Left colon (tissue), 2 donors: ENCODE data around the gene SEPSECS. TPM values are rescaled to one million over a fixed set of nuclear protein-coding genes. Genes with fewer than 3 reads are reported as not detected.
"Not testable (repeated sequence)": the region's sequence is repeated elsewhere in the genome, so short reads cannot be mapped to it uniquely, and the experiment has no call there.

Experiments
- ATAC-seq: fragments of 200-7000 bp; cut with Tn5 transposase; one replicate; pipeline ENCODE4 v1.9.1; 2020; ENCODE audit warnings: mild to moderate bottlenecking, moderate library complexity
- DNase-seq, 2 donors: peaks; one replicate each; pipeline ENCODE4 v3.0.0-alpha.2; 2020
- intact Hi-C, 2 donors: fragments of 100-400 bp; cut with DNase I in 1 of 2; cut with micrococcal nuclease in 1 of 2; formaldehyde crosslinking; loops; one replicate each; pipeline versions ENCODE4 v1.11.2 to v1.14.0; 2022; cut with DNase I, micrococcal nuclease
- total RNA-seq, 2 donors: library from RNA; stranded (reverse); fragmentation: NEBNext Ultra II Directional; extraction: Animal tissue kit (Norgen Biotek cat#: 25700); gene quantifications; one replicate each; pipeline ENCODE4 v1.2.1, GENCODE V29; 2021
- donor health status: DM: no; HTN: no; CAD: no.
- donor health status: DM: yes; HTN: yes; CAD: no.

The SEPSECS gene
- total RNA-seq, 2 donors from 2014 or later = 11.1 to 17.7 TPM

DNA sequence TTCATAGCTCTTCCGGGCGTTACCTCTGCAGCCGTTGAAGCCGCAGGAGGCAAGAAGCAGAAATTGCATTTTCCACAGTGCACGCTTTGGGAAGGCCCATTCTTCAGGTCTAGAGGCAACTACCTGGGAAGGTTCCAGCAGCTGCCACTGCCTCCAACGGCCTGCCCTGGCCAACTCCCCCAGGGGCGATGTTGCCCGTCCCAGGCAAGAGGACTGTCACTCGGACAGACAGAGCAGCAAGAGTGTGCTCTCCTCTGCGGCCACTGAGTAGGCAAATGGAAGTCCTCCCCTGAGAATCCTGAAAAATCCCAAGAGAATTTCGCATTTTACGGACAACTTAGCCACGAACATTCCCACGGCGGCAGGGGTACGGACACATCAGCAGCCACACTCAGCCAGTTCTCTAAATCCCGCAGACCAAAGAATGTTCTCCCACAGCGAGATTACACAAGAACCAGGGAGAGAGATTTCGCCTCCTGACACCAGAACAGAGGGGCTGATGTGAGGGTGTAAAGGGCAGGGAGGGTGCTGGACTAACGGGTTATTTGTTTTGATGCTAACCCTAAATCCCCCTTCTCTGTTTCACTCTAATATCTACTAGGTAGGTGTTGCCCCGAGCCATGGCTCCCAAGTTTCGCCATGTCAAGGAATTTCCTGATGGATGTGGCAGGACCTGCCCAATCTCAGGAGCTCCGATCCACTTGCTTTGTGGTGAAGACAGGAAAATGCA is 63.8 kb downstream of the SEPSECS start:
- no peak for ATAC-seq
- no peak for DNase-seq
- intact Hi-C loops = no loop called here

DNA sequence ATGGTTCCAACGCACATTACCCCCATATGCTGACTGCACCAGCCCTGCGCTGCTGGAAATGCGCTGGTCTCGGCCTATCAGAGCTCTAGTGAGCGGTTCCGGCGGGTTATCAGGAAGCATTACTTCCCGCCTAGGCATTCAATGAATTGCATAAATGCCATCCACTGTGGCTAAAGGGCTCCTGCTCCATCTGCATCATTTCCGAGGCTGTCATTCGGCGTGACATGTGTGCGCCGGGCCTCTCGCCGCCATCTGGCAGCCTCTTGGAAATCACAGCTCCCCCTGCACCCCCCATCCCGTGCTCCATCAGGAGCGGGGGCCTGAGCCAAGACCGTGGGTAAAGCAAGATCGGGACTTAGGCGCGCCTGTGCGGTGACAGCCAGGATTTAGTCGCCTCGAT is 64.4 kb downstream of the SEPSECS start:
- DNase-seq = no peak
- intact Hi-C loops = no loop called here
- no peak for ATAC-seq

DNA sequence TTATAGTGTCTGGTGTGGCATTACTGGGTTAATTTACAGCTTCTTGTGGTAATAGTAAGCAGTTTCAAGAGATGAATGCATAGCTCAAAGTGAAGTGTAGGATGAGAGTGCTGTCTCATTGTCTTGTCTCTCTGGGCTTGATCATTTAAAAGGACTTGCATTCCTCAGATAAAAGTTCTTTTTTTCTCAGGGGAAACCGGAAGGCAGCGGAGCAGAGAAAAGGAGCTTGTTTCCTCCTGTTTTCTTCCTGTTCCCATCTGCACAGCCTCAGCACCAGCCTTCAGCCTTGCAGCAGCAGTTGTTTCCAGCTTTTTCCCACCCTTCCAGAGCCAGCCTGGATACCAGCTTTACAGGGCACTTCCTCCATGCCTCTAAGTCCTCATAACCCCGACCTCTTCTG is 68.1 kb downstream of the SEPSECS start:
- ATAC-seq (no peak), DNase-seq (no peak)
- intact Hi-C loops = no loop called here

DNA sequence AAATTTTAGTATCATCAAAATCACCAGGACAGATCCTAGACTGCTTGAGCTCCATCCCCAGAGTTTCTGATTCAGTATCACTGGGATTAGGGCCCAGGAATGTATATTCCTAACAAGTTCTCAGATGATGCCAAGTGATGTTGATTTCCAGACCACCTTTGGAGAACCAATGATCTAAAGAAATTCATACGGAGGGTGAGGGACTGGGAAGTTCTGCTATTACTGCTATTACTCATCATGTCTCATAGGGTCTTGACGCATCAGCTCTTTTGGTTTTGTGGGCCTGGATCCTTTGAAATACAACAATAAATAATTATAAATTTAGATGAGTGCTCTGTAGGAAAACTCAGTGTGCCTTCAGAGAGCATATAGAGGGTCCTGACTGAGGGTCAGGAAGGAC is 69.7 kb downstream of the SEPSECS start:
- ATAC-seq (no peak), DNase-seq (no peak)

DNA sequence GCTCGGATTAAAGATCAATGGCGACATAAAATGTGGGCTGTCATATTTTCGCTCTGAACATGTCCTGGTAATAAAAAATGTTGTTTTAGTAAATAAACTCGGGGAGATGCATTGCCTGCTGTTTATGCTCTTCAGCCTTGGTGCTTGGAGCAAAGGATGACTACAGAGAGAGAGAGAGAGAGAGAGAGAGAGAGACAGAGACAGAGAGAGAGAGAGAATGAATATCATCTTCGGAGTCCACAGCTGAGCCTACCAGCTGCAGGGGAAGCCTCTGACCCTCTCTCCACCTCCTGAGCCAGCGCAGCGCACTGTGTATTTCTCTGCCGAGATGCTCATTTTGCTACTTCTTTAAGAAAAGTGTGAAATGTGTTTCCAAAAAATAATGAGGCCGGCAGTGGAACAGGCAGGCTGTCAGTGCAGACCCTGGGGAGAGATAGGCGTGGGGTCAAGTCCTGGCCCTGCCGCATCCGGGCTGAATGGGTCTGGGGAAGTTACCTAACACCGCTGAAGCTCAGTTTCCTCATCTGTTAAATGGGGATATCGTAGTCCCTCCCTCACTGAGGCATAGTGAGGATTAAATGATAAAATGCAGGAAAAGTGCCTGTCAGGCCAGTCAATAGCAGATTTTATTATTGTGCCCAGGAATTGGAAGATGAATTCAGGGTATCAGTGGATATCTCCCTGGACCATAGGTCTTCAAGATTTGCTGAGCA is 71.0 kb downstream of the SEPSECS start:
- no peak for DNase-seq
- intact Hi-C loops = no loop called here
- ATAC-seq = no peak

More for the DNA sequence above, 69.7 kb downstream of the SEPSECS start:
- intact Hi-C loops = no loop called here

DNA sequence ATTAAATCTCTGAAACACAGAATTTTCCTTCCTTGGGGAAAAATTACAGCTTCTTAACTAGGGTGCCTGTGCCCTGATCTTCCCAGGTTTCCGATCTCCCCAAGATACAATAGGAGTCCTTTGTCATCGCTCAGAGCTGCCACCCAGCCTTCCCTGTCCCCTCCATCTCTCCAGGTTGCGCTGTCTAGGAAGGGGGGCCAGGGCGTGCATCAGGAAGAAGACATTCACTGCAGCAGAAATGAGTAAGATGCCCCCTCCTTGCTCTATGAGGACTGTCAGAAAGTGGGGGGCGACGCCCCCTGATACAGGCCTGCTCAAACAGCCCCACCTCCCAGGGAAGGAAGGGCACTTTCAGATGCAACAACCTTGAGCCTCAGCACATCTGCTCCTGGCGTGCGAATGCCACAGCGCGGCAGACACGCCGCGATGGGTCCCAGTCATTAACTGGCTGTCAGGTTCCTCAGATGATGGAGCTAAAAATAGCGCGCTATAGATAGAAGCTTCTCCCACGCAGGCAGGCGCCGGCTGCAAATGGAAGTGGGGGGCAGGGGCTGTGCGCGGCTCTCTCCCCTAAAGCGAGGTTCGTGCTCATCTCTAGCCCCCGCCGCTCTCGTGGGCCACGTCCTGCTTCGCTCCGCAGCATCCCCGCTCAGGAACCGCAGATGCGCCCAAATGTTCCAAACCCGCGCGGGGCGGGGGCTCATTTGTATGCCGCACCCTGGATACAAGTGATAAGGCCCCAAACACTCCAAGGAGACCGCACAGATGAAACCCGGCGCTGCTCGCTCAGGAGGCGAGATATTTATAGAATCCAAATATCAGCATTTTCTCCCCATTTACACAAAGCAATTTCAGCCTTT is 71.9 kb downstream of the SEPSECS start:
- intact Hi-C loops = no loop called here
- no peak for ATAC-seq
- no peak for DNase-seq

DNA sequence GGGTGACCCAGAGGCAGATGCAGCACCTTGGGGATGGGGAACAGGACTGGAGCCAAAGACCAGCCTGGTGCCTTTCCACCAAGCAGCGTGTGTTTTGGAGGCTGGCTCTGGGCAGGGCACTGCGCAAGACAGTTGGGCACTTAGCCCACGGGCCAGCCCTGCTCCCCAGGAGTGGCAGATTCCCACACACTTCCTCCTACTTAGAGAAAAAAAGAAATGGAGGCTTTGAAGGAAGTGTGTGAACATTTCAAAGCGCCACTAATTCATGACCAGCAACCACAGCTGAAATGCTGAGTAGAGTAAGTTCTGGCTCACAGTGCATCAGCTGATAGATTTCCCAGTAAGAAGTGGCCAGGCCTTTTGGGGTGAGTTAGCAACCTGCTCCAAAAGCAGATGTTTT is 74.6 kb downstream of the SEPSECS start:
- intact Hi-C loops = no loop called here
- DNase-seq (peak; percentile 47 to 59), ATAC-seq (peak; percentile 90)

DNA sequence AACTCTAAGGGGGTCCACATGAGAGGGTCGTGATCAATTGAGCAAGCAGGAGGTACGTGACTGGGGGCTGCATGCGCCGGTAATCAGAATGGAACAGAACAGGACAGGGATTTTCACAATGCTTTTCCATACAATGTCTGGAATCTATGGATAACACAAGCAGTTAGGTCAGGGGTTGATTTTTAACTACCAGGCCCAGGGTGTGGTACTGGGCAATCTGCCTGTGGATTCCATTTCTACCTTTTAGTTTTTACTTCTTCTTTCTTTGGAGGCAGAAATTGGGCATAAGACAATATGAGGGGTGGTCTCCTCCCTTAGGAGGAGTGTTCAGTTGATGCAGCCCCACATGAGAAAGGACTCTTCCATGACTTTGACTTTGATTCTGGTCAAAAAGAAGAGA is 76.8 kb downstream of the SEPSECS start:
- intact Hi-C loops, ATAC-seq: not testable (repeated sequence)
- peak in 1 of 2 donors; percentile 41 for DNase-seq

DNA sequence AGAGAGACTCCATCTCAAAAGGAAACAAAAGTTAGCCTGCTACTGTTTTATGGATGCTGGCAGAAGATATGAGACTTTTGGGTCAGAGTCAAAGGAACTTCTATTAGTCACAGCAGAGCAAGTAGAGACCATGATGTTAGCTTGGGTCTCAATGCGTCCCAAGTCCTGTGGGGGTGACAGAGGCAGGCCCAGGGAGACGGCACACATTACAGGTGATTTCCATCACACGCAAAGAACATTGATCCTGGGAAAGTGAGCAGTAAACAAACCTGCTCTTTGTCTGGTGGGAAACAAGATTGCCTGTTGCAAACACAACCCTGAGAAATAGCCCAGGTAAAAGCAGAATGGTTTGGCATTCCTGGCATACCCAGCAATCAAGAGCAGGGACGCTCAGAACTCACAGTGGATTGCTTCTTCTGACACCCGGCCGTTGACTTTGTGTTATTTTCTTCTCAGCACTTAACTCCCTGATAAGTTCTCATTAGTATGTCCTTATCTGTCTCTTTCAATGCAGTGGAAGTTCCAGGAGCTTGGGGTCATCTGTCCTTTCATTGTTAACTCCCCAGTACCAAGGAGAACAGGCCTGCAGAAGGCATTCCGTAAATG is 78.3 kb downstream of the SEPSECS start:
- intact Hi-C loops = no loop called here
- ATAC-seq = no peak
- DNase-seq = no peak

DNA sequence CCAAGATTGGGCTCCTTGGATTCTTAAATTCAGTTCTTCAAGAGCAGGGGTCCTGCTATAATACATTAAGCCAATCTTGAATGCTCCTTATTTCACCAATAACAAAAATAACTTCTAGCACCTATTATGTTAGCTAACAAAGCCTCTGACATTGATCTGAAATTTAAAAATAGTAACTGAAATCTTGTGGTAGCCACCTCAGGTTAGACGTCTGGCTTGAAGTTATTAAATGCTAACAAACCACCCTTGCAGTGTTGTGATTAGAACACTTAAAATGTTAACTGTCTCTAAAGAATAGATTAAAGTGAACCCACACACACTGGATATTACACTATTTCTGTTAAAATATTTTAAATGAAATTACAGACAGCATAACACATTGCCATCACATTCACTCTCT is 79.7 kb downstream of the SEPSECS start:
- no peak for ATAC-seq
- intact Hi-C loops = no loop called here
- no peak for DNase-seq

DNA sequence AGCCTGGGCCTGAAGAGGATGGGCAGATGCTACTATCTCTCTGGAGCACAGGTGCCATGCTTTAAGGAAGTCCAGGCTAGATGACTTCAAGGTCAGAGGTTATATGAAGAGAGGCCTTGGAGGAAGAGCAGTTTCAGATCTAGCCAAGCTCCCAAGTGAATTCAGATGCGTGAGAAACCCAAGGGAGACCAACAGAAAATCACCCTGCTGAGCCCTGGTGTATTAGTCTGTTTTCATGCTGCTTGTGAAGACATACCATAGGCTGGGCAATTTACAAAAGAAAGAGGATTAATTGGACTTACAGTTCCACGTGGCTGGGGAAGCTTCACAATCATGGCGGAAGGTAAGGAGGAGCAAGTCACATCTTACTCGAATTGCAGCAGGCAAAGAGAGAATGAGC is 81.7 kb downstream of the SEPSECS start:
- intact Hi-C loops = no loop called here
- DNase-seq (no peak), ATAC-seq (no peak)

DNA sequence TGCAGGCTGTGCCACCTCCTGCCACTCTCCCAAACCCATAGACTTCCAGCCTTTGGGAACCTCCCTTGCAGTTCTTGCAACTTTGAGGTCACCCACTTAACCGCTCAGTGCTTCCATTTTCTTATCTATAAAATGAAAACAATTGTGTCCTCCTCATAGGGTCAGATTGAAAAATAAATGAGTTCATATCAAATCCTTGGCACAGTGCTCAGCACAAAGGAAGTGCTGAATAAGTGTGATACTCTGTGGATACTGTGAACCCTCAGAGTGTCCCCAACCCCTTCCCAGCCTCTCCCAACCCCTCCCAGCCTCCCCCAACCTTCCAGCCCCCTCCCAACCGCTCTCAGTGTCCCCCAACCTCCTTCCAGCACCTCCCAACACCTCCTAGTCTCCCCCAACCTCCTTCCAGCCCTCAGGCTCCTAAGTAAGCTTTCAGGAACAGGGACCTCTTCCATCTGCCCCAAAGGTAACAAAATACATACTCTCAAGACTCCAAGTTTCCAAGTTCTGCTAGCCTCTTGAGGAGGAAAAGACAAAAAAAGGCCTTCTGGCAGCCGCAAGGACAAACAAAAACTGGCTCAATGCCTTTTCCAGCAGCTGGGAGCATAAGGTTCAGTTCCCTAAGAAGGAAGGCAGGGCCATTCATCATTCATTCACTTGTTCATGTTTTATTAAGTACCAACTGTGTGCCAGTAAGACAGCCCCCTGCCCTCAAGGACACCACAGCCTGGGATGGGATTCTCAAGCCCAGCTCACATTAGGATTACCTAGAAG is 83.4 kb downstream of the SEPSECS start:
- no peak for DNase-seq
- ATAC-seq = no peak
- intact Hi-C loops = no loop called here

DNA sequence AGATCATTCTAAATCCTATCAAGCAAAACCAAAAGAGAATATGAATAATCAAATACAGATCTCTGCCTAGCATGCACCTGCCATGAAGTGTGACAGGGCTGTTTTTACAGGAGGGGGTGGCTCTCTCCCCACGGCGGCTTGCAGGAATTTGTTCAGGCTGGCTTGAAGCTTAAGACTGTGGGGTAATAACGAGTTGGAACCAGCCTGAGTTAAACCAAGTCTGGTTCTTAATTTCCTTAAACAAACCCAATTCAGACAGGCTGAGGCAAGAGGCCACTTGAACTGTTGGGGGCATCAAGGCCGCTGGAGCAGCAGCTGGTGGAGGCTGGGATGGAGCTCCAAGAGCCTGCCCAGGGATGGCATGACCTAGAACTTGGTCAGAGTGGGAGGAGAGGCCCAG is 84.4 kb downstream of the SEPSECS start:
- DNase-seq (no peak), ATAC-seq (no peak)
- intact Hi-C loops = no loop called here

DNA sequence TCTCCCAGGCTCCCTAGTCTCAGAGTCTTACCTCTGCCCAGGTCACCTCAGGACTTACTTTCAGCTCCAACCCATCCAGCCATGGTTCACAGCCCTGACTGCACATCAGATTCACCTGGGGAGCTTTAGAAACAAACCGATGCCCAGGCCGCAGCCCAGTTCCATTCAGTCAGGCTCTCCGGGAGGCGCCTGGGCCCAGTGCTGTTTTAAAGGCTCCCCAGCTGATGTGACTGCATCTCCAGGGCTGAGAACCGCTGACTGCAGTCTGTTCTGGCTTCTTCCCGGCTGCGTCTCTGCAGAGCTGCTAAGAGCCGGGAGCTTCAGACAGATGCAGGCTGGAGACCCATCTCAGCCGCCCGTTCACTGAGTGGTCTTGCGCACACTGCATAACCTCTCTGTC is 85.1 kb downstream of the SEPSECS start:
- intact Hi-C loops = no loop called here
- DNase-seq (no peak), ATAC-seq (no peak)

DNA sequence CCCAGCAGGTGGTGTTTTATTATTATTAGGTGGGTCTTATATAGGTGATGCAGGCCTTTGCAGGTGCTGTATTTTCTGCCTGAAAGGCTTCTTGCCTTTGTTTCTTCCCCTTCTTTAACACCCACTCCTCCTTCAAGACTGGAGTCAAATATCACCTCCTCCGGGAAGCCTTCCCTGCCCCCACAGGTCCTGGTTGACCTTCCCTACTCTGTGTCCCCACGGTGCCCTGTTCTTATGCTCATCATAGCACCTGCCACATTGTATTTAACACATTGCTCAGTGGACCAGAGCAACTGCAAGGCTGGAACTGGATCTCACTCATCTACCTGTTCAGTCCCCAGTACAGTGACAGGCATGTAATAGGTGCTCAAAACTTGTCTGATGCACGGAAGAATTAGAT is 89.7 kb downstream of the SEPSECS start:
- intact Hi-C loops = no loop called here
- no peak for DNase-seq
- ATAC-seq = no peak
